NB4 (cell line): ENCODE data around the gene TFF1.

Source experiments
- CTCF ChIP-seq: IDR thresholded peaks from one replicate; pipeline ENCODE4 v1.5.1; 2012; ENCODE audit warnings: low read depth, low read length
- MYC ChIP-seq: IDR thresholded peaks from 2 replicates; pipeline ENCODE4 v1.6.1; 2011; ENCODE audit warnings: low read depth, low read length
- POLR2A ChIP-seq: IDR thresholded peaks from 2 replicates; pipeline ENCODE4 v1.6.1; 2011; ENCODE audit warnings: mild to moderate bottlenecking; ENCODE audit not compliant: insufficient read length; ENCODE audit errors: extremely low read depth

- TF ChIP-seq CTCF (no peak), POLR2A (no peak), MYC (no peak)
Measured at GRCh38 chr21:42363312-42363711, 3.0 kb downstream of the TFF1 start.
